ENCODE data around the gene PYM1. TPM values are rescaled to one million over a fixed set of nuclear protein-coding genes. Genes with fewer than 3 reads are reported as not detected.

Gene PYM1
- polyA plus RNA-seq, 2 of the 4 experiments (the other 2 are of a cell fraction), result 30.4 to 49.5 TPM

DNA sequence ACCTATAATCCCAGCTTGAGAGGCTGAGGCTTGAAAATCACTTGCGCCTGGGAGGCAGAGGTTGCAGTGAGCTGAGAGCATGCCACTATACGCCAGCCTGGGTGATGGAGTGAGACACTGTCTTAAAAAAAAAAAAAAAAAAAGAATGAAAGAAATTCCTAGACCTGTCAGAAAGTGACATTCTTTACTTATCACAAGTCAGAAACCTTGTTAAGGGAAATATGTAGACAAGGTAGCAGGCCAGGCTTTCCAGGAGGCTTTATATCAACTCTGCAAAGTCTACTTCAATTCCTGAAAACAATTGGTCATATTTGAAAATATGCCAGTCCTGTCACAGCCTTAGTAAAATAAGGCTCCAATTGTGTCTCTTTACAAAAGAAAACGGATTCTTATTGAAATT is 65.8 kb downstream of the PYM1 start:
- no peak for TF ChIP-seq ZFP36 (IDR thresholded peaks at IDR 0.05; ENCODE audit: borderline replicate concordance, partially characterized antibody)
- no peak for TF ChIP-seq FOXS1 (CRISPR knock-in tag; IDR thresholded peaks at IDR 0.05)
- no peak for TF ChIP-seq KDM5A (IDR thresholded peaks at IDR 0.05)
- TF ChIP-seq HDAC2 (IDR thresholded peaks at IDR 0.05), result no peak
- ChIA-PET CTCF (interaction anchor here (1.0 kb wide), 1 partner anchor 12 kb away, joined by 4 read pairs; no protein-coding TSS in a partner anchor), POLR2A (no interaction called here)
- WGBS (ENCODE audit: missing lambda C conversion rate), result 74% methylated on average over 3 of the region's 3 CpGs
- no peaks in the 10 kb centered on the region for H3K9me3 ChIP-seq
- no peak overlapping the region for H3K27ac ChIP-seq
- ATAC-seq (no peak), DNase-seq (ENCODE audit: low read depth in 1 of 2, low spot score in 1 of 2) (no peak), FAIRE-seq (no peak)
- H3K4me3 ChIP-seq, result no peak overlapping the region
- H3K4me2 ChIP-seq, result no peak overlapping the region
- H3K4me1 ChIP-seq, result 0 out of 3 replicates have a peak, but pooled peaks cover 3% of the 10 kb centered on the region

DNA sequence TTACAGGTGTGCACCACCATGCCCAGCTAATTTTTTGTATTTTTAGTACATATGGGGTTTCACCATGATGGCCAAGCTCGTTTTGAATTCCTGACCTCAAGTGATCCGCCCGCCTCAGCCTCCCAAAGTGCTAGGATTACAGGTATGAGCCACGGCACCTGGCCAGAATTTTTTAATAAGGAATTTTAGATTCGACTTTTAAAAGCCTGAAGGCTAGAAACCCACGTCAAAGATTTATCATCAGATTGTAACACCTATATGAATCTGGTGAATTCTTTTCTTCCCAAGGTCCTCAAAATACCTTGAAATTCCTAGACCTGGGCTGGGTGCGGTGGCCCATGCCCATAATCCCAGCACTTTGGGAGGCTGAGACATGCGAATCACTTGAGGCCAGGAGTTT is 66.3 kb downstream of the PYM1 start:
- ChIA-PET CTCF (interaction anchor here (1.0 kb wide), 1 partner anchor 13 kb away, joined by 4 read pairs; no protein-coding TSS in a partner anchor), POLR2A (no interaction called here)
- TF ChIP-seq NPAS2 (CRISPR knock-in tag; IDR thresholded peaks at IDR 0.05; ENCODE audit: borderline replicate concordance) (no peak), GATA3 (IDR thresholded peaks at IDR 0.05; ENCODE audit: borderline replicate concordance) (no peak), TFCP2L1 (CRISPR knock-in tag; IDR thresholded peaks at IDR 0.05) (no peak), FOSB (CRISPR knock-in tag; IDR thresholded peaks at IDR 0.05) (no peak)
- 0 out of 3 replicates have a peak, but pooled peaks cover 3% of the 10 kb centered on the region for H3K4me1 ChIP-seq
- H3K9me3 ChIP-seq, result no peaks in the 10 kb centered on the region
- 83% methylated on average over 8 of the region's 8 CpGs for WGBS (ENCODE audit: missing lambda C conversion rate)
- DNase-seq (ENCODE audit: low read depth in 1 of 2, low spot score in 1 of 2), result no peak
- no peak for FAIRE-seq
- H3K4me3 ChIP-seq, result no peak overlapping the region
- no peak for ATAC-seq
- H3K4me2 ChIP-seq, result no peak overlapping the region
- H3K27ac ChIP-seq, result no peak overlapping the region

DNA sequence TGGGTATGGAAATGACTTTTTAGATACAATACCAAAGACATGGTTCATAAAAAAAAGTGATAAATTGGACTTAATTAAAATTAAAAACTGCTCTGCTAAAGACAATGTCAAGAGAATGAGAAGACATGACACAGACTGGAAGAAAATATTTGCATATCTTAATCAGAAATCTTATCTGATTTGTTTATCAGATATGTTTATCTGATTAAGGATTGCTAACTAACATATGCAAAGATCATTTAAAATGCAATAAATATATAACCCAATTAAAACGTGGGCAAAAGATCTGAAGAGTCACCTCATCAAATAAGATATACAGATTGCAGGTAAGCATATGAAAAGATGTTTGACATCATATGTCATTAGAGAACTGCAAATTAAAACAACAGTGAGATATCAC is 75.0 kb downstream of the PYM1 start:
- H3K27ac ChIP-seq, result no peak overlapping the region
- ATAC-seq (no peak), DNase-seq (ENCODE audit: low read depth in 1 of 2, low spot score in 1 of 2) (no peak), FAIRE-seq (no peak)
- POLR2A ChIA-PET, result no interaction called here
- no peak for TF ChIP-seq EHMT2 (IDR thresholded peaks at IDR 0.05; ENCODE audit: low read depth)
- TF ChIP-seq ZNF302 (CRISPR knock-in tag; IDR thresholded peaks at IDR 0.05), result no peak
- TF ChIP-seq BHLHE40 (IDR thresholded peaks at IDR 0.05; ENCODE audit: low read depth, low read length), result no peak
- no peak for TF ChIP-seq RNF2 (IDR thresholded peaks at IDR 0.05; ENCODE audit: borderline replicate concordance, low read depth)
- TF ChIP-seq, protein P1, sequence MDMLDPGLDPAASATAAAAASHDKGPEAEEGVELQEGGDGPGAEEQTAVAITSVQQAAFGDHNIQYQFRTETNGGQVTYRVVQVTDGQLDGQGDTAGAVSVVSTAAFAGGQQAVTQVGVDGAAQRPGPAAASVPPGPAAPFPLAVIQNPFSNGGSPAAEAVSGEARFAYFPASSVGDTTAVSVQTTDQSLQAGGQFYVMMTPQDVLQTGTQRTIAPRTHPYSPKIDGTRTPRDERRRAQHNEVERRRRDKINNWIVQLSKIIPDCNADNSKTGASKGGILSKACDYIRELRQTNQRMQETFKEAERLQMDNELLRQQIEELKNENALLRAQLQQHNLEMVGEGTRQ (IDR thresholded peaks at IDR 0.05), result no peak
- no peak for TF ChIP-seq POLR2AphosphoS2 (conservative IDR thresholded peaks at IDR 0.05; ENCODE audit: low read length)
- no peak for TF ChIP-seq NPAS2 (CRISPR knock-in tag; IDR thresholded peaks at IDR 0.05; ENCODE audit: borderline replicate concordance)
- TF ChIP-seq, protein P2, sequence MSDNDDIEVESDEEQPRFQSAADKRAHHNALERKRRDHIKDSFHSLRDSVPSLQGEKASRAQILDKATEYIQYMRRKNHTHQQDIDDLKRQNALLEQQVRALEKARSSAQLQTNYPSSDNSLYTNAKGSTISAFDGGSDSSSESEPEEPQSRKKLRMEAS (IDR thresholded peaks at IDR 0.05), result no peak
- TF ChIP-seq, protein P3, sequence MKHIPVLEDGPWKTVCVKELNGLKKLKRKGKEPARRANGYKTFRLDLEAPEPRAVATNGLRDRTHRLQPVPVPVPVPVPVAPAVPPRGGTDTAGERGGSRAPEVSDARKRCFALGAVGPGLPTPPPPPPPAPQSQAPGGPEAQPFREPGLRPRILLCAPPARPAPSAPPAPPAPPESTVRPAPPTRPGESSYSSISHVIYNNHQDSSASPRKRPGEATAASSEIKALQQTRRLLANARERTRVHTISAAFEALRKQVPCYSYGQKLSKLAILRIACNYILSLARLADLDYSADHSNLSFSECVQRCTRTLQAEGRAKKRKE (CRISPR knock-in tag; IDR thresholded peaks at IDR 0.05; ENCODE audit: low read depth), result no peak
- TF ChIP-seq, protein P4, sequence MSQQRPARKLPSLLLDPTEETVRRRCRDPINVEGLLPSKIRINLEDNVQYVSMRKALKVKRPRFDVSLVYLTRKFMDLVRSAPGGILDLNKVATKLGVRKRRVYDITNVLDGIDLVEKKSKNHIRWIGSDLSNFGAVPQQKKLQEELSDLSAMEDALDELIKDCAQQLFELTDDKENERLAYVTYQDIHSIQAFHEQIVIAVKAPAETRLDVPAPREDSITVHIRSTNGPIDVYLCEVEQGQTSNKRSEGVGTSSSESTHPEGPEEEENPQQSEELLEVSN (IDR thresholded peaks at IDR 0.05; ENCODE audit: borderline replicate concordance, low read depth), result no peak
- TF ChIP-seq NR3C1 (IDR thresholded peaks at IDR 0.05), result no peak
- no peak for TF ChIP-seq NFE2L2 (conservative IDR thresholded peaks at IDR 0.05; ENCODE audit: low read length)
- TF ChIP-seq FOSL2 (IDR thresholded peaks at IDR 0.05), result no peak
- no peak for TF ChIP-seq FOSL2 (CRISPR knock-in tag; IDR thresholded peaks at IDR 0.05)
- no peak for TF ChIP-seq CHD2 (IDR thresholded peaks at IDR 0.05; ENCODE audit: low read length, partially characterized antibody)
- no peak for TF ChIP-seq SREBF2 (IDR thresholded peaks at IDR 0.05)
- no peak for TF ChIP-seq EP300 (IDR thresholded peaks at IDR 0.05)
- no peak for TF ChIP-seq FOSB (CRISPR knock-in tag; IDR thresholded peaks at IDR 0.05)
- H3K4me3 ChIP-seq, result no peak overlapping the region
- CTCF ChIA-PET, result interaction anchor here (0.9 kb wide), 1 partner anchor 9 kb away, joined by 3 read pairs; the partner anchor contains the start of gene MMP19
- no peaks in the 10 kb centered on the region for H3K9me3 ChIP-seq
- WGBS (ENCODE audit: missing lambda C conversion rate), result 0% methylated on average over 1 of the region's 1 CpG
- peaks cover 3% of the 10 kb centered on the region; the same call in 1 of the 3 replicates for H3K4me1 ChIP-seq
- no peak overlapping the region for H3K4me2 ChIP-seq

Other genes starting within 250 kb of the PYM1 start
- 1.1 and 1.4 TPM in 2 replicates for gene ITGA7, start 220.0 kb downstream of the PYM1 start, polyA plus RNA-seq (2011; rRNA removed)
- gene ITGA7, start 220.0 kb downstream of the PYM1 start, polyA plus RNA-seq (2017; fragmentation: RNase III; extraction: RNeasy Plus Mini Kit Qiagen cat#74134 plus additional on column Dnase treatment), result 1.7 to 2.0 TPM (median 1.9 TPM) in 3 replicates
- gene BLOC1S1, start 211.8 kb downstream of the PYM1 start, polyA plus RNA-seq (2011; rRNA removed), result 112 and 115 TPM in 2 replicates
- 129 to 138 TPM (median 134 TPM) in 3 replicates for gene BLOC1S1, start 211.8 kb downstream of the PYM1 start, polyA plus RNA-seq (2017; fragmentation: RNase III; extraction: RNeasy Plus Mini Kit Qiagen cat#74134 plus additional on column Dnase treatment)
- gene RDH5, start 207.5 kb downstream of the PYM1 start, polyA plus RNA-seq (2011; rRNA removed), result 8.1 and 9.1 TPM in 2 replicates
- gene RDH5, start 207.5 kb downstream of the PYM1 start, polyA plus RNA-seq (2017; fragmentation: RNase III; extraction: RNeasy Plus Mini Kit Qiagen cat#74134 plus additional on column Dnase treatment), result 3.4 to 5.4 TPM (median 4.1 TPM) in 3 replicates
- 512 and 724 TPM in 2 replicates for gene CD63, start 198.9 kb downstream of the PYM1 start, polyA plus RNA-seq (2011; rRNA removed)
- gene CD63, start 198.9 kb downstream of the PYM1 start, polyA plus RNA-seq (2017; fragmentation: RNase III; extraction: RNeasy Plus Mini Kit Qiagen cat#74134 plus additional on column Dnase treatment), result 493 to 547 TPM (median 530 TPM) in 3 replicates
- 1.2 and 1.4 TPM in 2 replicates for gene GDF11, start 184.8 kb downstream of the PYM1 start, polyA plus RNA-seq (2011; rRNA removed)
- 2.8 to 3.6 TPM (median 3.1 TPM) in 3 replicates for gene GDF11, start 184.8 kb downstream of the PYM1 start, polyA plus RNA-seq (2017; fragmentation: RNase III; extraction: RNeasy Plus Mini Kit Qiagen cat#74134 plus additional on column Dnase treatment)
- 164 and 198 TPM in 2 replicates for gene SARNP, start 110.2 kb downstream of the PYM1 start, polyA plus RNA-seq (2011; rRNA removed)
- 116 to 126 TPM (median 123 TPM) in 3 replicates for gene SARNP, start 110.2 kb downstream of the PYM1 start, polyA plus RNA-seq (2017; fragmentation: RNase III; extraction: RNeasy Plus Mini Kit Qiagen cat#74134 plus additional on column Dnase treatment)
- 93.6 and 138 TPM in 2 replicates for gene ORMDL2, start 109.9 kb downstream of the PYM1 start, polyA plus RNA-seq (2011; rRNA removed)
- gene ORMDL2, start 109.9 kb downstream of the PYM1 start, polyA plus RNA-seq (2017; fragmentation: RNase III; extraction: RNeasy Plus Mini Kit Qiagen cat#74134 plus additional on column Dnase treatment), result 73.5 to 82.9 TPM (median 79.0 TPM) in 3 replicates
- 11.9 and 23.6 TPM in 2 replicates for gene DNAJC14, start 98.3 kb downstream of the PYM1 start, polyA plus RNA-seq (2011; rRNA removed)
- 23.6 to 30.4 TPM (median 29.5 TPM) in 3 replicates for gene DNAJC14, start 98.3 kb downstream of the PYM1 start, polyA plus RNA-seq (2017; fragmentation: RNase III; extraction: RNeasy Plus Mini Kit Qiagen cat#74134 plus additional on column Dnase treatment)
- gene MMP19, start 85.0 kb downstream of the PYM1 start, polyA plus RNA-seq (2011; rRNA removed), result 0.06 and 0.09 TPM in 2 replicates
- gene MMP19, start 85.0 kb downstream of the PYM1 start, polyA plus RNA-seq (2017; fragmentation: RNase III; extraction: RNeasy Plus Mini Kit Qiagen cat#74134 plus additional on column Dnase treatment), result 0.09 to 0.11 TPM (median 0.09 TPM) in 3 replicates
- gene DGKA, start 3.3 kb upstream of the PYM1 start, polyA plus RNA-seq (2011; rRNA removed), result 24.7 and 26.1 TPM in 2 replicates
- gene DGKA, start 3.3 kb upstream of the PYM1 start, polyA plus RNA-seq (2017; fragmentation: RNase III; extraction: RNeasy Plus Mini Kit Qiagen cat#74134 plus additional on column Dnase treatment), result 21.0 to 23.7 TPM (median 22.6 TPM) in 3 replicates
- 2.2 and 2.3 TPM in 2 replicates for gene PMEL, start 38.1 kb upstream of the PYM1 start, polyA plus RNA-seq (2011; rRNA removed)
- 0.71 to 1.4 TPM (median 1.0 TPM) in 3 replicates for gene PMEL, start 38.1 kb upstream of the PYM1 start, polyA plus RNA-seq (2017; fragmentation: RNase III; extraction: RNeasy Plus Mini Kit Qiagen cat#74134 plus additional on column Dnase treatment)
- 51.0 and 86.3 TPM in 2 replicates for gene CDK2, start 38.9 kb upstream of the PYM1 start, polyA plus RNA-seq (2011; rRNA removed)
- 41.5 to 53.8 TPM (median 48.3 TPM) in 3 replicates for gene CDK2, start 38.9 kb upstream of the PYM1 start, polyA plus RNA-seq (2017; fragmentation: RNase III; extraction: RNeasy Plus Mini Kit Qiagen cat#74134 plus additional on column Dnase treatment)
- gene RAB5B, start 46.2 kb upstream of the PYM1 start, polyA plus RNA-seq (2011; rRNA removed), result 90.4 and 93.7 TPM in 2 replicates
- gene RAB5B, start 46.2 kb upstream of the PYM1 start, polyA plus RNA-seq (2017; fragmentation: RNase III; extraction: RNeasy Plus Mini Kit Qiagen cat#74134 plus additional on column Dnase treatment), result 27.7 to 37.2 TPM (median 36.3 TPM) in 3 replicates
- 15.6 and 22.2 TPM in 2 replicates for gene SUOX, start 69.4 kb upstream of the PYM1 start, polyA plus RNA-seq (2011; rRNA removed)
- gene SUOX, start 69.4 kb upstream of the PYM1 start, polyA plus RNA-seq (2017; fragmentation: RNase III; extraction: RNeasy Plus Mini Kit Qiagen cat#74134 plus additional on column Dnase treatment), result 10.8 to 13.6 TPM (median 13.5 TPM) in 3 replicates
- gene IKZF4, start 93.1 kb upstream of the PYM1 start, polyA plus RNA-seq (2011; rRNA removed), result 2.0 and 2.9 TPM in 2 replicates
- gene IKZF4, start 93.1 kb upstream of the PYM1 start, polyA plus RNA-seq (2017; fragmentation: RNase III; extraction: RNeasy Plus Mini Kit Qiagen cat#74134 plus additional on column Dnase treatment), result 1.5 to 2.4 TPM (median 2.0 TPM) in 3 replicates
- gene RPS26, start 114.0 kb upstream of the PYM1 start, polyA plus RNA-seq (2011; rRNA removed), result 513 and 524 TPM in 2 replicates
- 677 to 831 TPM (median 779 TPM) in 3 replicates for gene RPS26, start 114.0 kb upstream of the PYM1 start, polyA plus RNA-seq (2017; fragmentation: RNase III; extraction: RNeasy Plus Mini Kit Qiagen cat#74134 plus additional on column Dnase treatment)
- 17.0 and 24.9 TPM in 2 replicates for gene ERBB3, start 152.3 kb upstream of the PYM1 start, polyA plus RNA-seq (2011; rRNA removed)
- 1.8 to 2.2 TPM (median 1.8 TPM) in 3 replicates for gene ERBB3, start 152.3 kb upstream of the PYM1 start, polyA plus RNA-seq (2017; fragmentation: RNase III; extraction: RNeasy Plus Mini Kit Qiagen cat#74134 plus additional on column Dnase treatment)
- 452 and 717 TPM in 2 replicates for gene PA2G4, start 176.7 kb upstream of the PYM1 start, polyA plus RNA-seq (2011; rRNA removed)
- 405 to 477 TPM (median 415 TPM) in 3 replicates for gene PA2G4, start 176.7 kb upstream of the PYM1 start, polyA plus RNA-seq (2017; fragmentation: RNase III; extraction: RNeasy Plus Mini Kit Qiagen cat#74134 plus additional on column Dnase treatment)
- 9,351 and 11,089 TPM in 2 replicates for gene RPL41, start 188.7 kb upstream of the PYM1 start, polyA plus RNA-seq (2011; rRNA removed)
- 8,804 to 9,815 TPM (median 8,860 TPM) in 3 replicates for gene RPL41, start 188.7 kb upstream of the PYM1 start, polyA plus RNA-seq (2017; fragmentation: RNase III; extraction: RNeasy Plus Mini Kit Qiagen cat#74134 plus additional on column Dnase treatment)
- 2.1 and 2.7 TPM in 2 replicates for gene ZC3H10, start 190.4 kb upstream of the PYM1 start, polyA plus RNA-seq (2011; rRNA removed)
- 2.3 to 3.2 TPM (median 2.7 TPM) in 3 replicates for gene ZC3H10, start 190.4 kb upstream of the PYM1 start, polyA plus RNA-seq (2017; fragmentation: RNase III; extraction: RNeasy Plus Mini Kit Qiagen cat#74134 plus additional on column Dnase treatment)
- 72.4 and 91.6 TPM in 2 replicates for gene ESYT1, start 200.4 kb upstream of the PYM1 start, polyA plus RNA-seq (2011; rRNA removed)
- 51.4 to 54.2 TPM (median 51.6 TPM) in 3 replicates for gene ESYT1, start 200.4 kb upstream of the PYM1 start, polyA plus RNA-seq (2017; fragmentation: RNase III; extraction: RNeasy Plus Mini Kit Qiagen cat#74134 plus additional on column Dnase treatment)
- 48.2 and 67.0 TPM in 2 replicates for gene MYL6B, start 224.7 kb upstream of the PYM1 start, polyA plus RNA-seq (2011; rRNA removed)
- 68.6 to 92.7 TPM (median 83.9 TPM) in 3 replicates for gene MYL6B, start 224.7 kb upstream of the PYM1 start, polyA plus RNA-seq (2017; fragmentation: RNase III; extraction: RNeasy Plus Mini Kit Qiagen cat#74134 plus additional on column Dnase treatment)
- 2,280 and 2,307 TPM in 2 replicates for gene MYL6, start 230.5 kb upstream of the PYM1 start, polyA plus RNA-seq (2011; rRNA removed)
- gene MYL6, start 230.5 kb upstream of the PYM1 start, polyA plus RNA-seq (2017; fragmentation: RNase III; extraction: RNeasy Plus Mini Kit Qiagen cat#74134 plus additional on column Dnase treatment), result 3,268 to 3,485 TPM (median 3,270 TPM) in 3 replicates

Data from A549 (cell line).